ENCODE data around the gene LRP1B.

DNA sequence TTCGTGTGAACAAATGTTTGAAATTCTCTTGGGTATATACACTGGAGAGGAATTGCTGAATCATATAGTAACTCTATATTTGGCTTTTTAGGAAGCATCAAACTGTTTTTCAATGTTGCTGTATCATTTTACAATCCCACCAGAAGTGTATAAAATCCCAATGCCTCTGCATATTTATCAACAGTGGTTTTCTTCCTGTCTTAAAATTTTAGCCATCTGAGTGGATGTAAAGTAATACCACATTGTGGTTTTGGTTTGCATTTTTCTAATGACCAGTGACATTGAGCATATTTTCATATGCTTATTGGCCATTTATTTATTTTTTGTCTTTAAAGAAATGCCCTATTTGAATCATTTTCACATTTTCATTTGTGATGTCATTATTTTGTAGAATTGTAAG is 22.8 kb upstream of the LRP1B start:
- TF ChIP-seq, protein P1, sequence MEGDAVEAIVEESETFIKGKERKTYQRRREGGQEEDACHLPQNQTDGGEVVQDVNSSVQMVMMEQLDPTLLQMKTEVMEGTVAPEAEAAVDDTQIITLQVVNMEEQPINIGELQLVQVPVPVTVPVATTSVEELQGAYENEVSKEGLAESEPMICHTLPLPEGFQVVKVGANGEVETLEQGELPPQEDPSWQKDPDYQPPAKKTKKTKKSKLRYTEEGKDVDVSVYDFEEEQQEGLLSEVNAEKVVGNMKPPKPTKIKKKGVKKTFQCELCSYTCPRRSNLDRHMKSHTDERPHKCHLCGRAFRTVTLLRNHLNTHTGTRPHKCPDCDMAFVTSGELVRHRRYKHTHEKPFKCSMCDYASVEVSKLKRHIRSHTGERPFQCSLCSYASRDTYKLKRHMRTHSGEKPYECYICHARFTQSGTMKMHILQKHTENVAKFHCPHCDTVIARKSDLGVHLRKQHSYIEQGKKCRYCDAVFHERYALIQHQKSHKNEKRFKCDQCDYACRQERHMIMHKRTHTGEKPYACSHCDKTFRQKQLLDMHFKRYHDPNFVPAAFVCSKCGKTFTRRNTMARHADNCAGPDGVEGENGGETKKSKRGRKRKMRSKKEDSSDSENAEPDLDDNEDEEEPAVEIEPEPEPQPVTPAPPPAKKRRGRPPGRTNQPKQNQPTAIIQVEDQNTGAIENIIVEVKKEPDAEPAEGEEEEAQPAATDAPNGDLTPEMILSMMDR (conservative IDR thresholded peaks at IDR 0.05 in 1 of 2, IDR thresholded peaks at IDR 0.05 in 1 of 2; ENCODE audit: extremely low read depth in 1 of 2, insufficient read depth in 1 of 2, low read depth in 1 of 2, low read length in 2 of 2) = no peak
- TF ChIP-seq EZH2 (IDR thresholded peaks at IDR 0.05; ENCODE audit: borderline replicate concordance, low read length) = no peak
